ENCODE results near the gene ASIC4. TPM values are rescaled to one million over a fixed set of nuclear protein-coding genes. Genes with fewer than 3 reads are reported as not detected.

The ASIC4 gene
- total and polyA plus RNA-seq, 2 of the 13 experiments (the other 11 are each of a cell fraction or from before 2014, with no cell fraction given) = 0.03 TPM; not detected in 1

DNA sequence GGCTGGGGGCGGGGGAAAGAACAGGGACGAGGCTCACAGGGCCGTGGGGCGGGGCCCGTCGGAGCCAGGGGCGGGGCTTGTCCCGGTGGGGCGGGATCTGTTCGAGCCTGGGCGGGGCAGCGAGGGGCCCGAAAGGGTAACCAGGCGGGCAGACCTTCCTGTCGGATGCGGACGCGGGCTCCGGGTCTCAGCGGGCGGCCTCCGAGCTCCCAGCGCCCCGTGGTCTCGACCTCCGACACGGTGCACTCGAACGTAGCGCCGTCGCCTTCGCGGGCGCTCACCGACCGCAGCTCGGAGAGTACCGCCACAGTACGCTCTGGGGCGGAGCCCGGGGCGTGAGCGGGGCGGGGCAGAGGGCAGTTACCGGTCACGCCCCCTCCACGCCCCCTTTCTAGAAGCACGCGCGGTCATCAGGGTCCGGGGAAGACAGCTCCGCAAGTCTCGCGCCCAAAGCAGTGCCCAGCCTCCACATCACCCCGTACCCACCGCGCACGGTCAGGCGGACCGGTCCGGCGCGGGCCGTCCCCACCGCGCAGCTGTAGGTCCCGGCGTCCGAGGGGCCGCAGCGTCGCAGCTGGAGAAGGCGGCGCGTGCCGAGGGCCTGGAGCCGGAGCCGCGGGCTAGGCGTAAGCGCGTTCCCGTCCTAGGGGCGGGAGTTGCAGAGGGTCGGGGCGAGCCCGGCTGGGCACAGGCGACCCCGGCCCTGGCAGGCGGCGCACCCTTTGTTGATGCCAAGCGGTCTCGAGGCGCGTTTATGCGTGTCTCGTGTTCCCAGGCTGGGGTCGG, 38.3 kb downstream of the ASIC4 start (continued):
- TF ChIP-seq, protein P1, sequence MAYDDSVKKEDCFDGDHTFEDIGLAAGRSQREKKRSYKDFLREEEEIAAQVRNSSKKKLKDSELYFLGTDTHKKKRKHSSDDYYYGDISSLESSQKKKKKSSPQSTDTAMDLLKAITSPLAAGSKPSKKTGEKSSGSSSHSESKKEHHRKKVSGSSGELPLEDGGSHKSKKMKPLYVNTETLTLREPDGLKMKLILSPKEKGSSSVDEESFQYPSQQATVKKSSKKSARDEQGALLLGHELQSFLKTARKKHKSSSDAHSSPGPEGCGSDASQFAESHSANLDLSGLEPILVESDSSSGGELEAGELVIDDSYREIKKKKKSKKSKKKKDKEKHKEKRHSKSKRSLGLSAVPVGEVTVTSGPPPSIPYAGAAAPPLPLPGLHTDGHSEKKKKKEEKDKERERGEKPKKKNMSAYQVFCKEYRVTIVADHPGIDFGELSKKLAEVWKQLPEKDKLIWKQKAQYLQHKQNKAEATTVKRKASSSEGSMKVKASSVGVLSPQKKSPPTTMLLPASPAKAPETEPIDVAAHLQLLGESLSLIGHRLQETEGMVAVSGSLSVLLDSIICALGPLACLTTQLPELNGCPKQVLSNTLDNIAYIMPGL (CRISPR knock-in tag; IDR thresholded peaks at IDR 0.05; ENCODE audit: borderline replicate concordance in 1 of 2, low read depth in 1 of 2) = peak in 1 of 2 experiments; percentile 48; a peak in 3 of 4 replicates
- TF ChIP-seq CHD2 (IDR thresholded peaks at IDR 0.05; ENCODE audit: low read depth, low read length) = peak; percentile 15; the same call in 1 of the 2 replicates
- TF ChIP-seq HOXA7 (CRISPR knock-in tag; IDR thresholded peaks at IDR 0.05) = no peak
- TF ChIP-seq ZNF317 (CRISPR knock-in tag; IDR thresholded peaks at IDR 0.05) = no peak; the same call in none of the 2 replicates
- TF ChIP-seq ZNF138 (CRISPR knock-in tag; IDR thresholded peaks at IDR 0.05; ENCODE audit: low read depth) = peak; percentile 97
- TF ChIP-seq, protein P2, sequence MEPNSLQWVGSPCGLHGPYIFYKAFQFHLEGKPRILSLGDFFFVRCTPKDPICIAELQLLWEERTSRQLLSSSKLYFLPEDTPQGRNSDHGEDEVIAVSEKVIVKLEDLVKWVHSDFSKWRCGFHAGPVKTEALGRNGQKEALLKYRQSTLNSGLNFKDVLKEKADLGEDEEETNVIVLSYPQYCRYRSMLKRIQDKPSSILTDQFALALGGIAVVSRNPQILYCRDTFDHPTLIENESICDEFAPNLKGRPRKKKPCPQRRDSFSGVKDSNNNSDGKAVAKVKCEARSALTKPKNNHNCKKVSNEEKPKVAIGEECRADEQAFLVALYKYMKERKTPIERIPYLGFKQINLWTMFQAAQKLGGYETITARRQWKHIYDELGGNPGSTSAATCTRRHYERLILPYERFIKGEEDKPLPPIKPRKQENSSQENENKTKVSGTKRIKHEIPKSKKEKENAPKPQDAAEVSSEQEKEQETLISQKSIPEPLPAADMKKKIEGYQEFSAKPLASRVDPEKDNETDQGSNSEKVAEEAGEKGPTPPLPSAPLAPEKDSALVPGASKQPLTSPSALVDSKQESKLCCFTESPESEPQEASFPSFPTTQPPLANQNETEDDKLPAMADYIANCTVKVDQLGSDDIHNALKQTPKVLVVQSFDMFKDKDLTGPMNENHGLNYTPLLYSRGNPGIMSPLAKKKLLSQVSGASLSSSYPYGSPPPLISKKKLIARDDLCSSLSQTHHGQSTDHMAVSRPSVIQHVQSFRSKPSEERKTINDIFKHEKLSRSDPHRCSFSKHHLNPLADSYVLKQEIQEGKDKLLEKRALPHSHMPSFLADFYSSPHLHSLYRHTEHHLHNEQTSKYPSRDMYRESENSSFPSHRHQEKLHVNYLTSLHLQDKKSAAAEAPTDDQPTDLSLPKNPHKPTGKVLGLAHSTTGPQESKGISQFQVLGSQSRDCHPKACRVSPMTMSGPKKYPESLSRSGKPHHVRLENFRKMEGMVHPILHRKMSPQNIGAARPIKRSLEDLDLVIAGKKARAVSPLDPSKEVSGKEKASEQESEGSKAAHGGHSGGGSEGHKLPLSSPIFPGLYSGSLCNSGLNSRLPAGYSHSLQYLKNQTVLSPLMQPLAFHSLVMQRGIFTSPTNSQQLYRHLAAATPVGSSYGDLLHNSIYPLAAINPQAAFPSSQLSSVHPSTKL (CRISPR knock-in tag; IDR thresholded peaks at IDR 0.05) = peak; percentile 28; the same call in 1 of the 2 replicates
- 0 out of 2 replicates have a peak, but pooled peaks have one; percentile 36 for TF ChIP-seq MTF1 (CRISPR knock-in tag; IDR thresholded peaks at IDR 0.05)
- TF ChIP-seq JARID2 (CRISPR knock-in tag; IDR thresholded peaks at IDR 0.05; ENCODE audit: insufficient replicate concordance) = no peak
- peak; percentile 80; the same call in 1 of the 2 replicates for TF ChIP-seq ZFP41 (CRISPR knock-in tag; IDR thresholded peaks at IDR 0.05; ENCODE audit: borderline replicate concordance)
- TF ChIP-seq TBL1XR1 (IDR thresholded peaks at IDR 0.05; ENCODE audit: borderline replicate concordance, low read length, partially characterized antibody) = no peak
- TF ChIP-seq, protein P3, sequence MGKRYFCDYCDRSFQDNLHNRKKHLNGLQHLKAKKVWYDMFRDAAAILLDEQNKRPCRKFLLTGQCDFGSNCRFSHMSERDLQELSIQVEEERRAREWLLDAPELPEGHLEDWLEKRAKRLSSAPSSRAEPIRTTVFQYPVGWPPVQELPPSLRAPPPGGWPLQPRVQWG (CRISPR knock-in tag; IDR thresholded peaks at IDR 0.05; ENCODE audit: borderline replicate concordance, low read depth) = no peak
- TF ChIP-seq, protein P4, sequence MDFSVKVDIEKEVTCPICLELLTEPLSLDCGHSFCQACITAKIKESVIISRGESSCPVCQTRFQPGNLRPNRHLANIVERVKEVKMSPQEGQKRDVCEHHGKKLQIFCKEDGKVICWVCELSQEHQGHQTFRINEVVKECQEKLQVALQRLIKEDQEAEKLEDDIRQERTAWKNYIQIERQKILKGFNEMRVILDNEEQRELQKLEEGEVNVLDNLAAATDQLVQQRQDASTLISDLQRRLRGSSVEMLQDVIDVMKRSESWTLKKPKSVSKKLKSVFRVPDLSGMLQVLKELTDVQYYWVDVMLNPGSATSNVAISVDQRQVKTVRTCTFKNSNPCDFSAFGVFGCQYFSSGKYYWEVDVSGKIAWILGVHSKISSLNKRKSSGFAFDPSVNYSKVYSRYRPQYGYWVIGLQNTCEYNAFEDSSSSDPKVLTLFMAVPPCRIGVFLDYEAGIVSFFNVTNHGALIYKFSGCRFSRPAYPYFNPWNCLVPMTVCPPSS (IDR thresholded peaks at IDR 0.05) = no peak
- peak; percentile 11; the same call in 1 of the 2 replicates for TF ChIP-seq GATAD2A (CRISPR knock-in tag; IDR thresholded peaks at IDR 0.05)
- peak; percentile 81; the same call in 1 of the 2 replicates for TF ChIP-seq ZNF83 (CRISPR knock-in tag; IDR thresholded peaks at IDR 0.05; ENCODE audit: borderline replicate concordance)
- TF ChIP-seq ZFP62 (CRISPR knock-in tag; IDR thresholded peaks at IDR 0.05) = no peak
- no peak for TF ChIP-seq POLR2A (IDR thresholded peaks at IDR 0.05; ENCODE audit: insufficient read depth in 1 of 2, low read depth in 2 of 2, low read length in 2 of 2)
- no peak for TF ChIP-seq NFRKB (IDR thresholded peaks at IDR 0.05)
- no peak for TF ChIP-seq ZKSCAN5 (CRISPR knock-in tag; IDR thresholded peaks at IDR 0.05)

Measured in HepG2 (cell line).